Dendritic cell treated with granulocyte-macrophage colony-stimulating factor and Interleukin-4, amounts not matched to agents 40 ng/mL and 50 ng/mL, for 4 days (primary cell): ENCODE data around the gene IL1R1.

Experiments
- H3K27ac Mint-ChIP-seq: one replicate; pipeline ENCODE4 v1.8.0; 2022; ENCODE audit warnings: mild to moderate bottlenecking, mixed read lengths
- H3K27me3 Mint-ChIP-seq: one replicate; pipeline ENCODE4 v1.8.0; 2022; ENCODE audit warnings: mild to moderate bottlenecking, mixed read lengths
- H3K36me3 Mint-ChIP-seq: one replicate; pipeline ENCODE4 v1.8.0; 2022; ENCODE audit warnings: low read depth, mixed read lengths
- H3K4me1 Mint-ChIP-seq: one replicate; pipeline ENCODE4 v1.8.0; 2022; ENCODE audit warnings: low read depth, mixed read lengths
- H3K4me3 Mint-ChIP-seq: one replicate; pipeline ENCODE4 v1.8.0; 2022; ENCODE audit warnings: mild to moderate bottlenecking, moderate library complexity, mixed read lengths
- H3K9me3 Mint-ChIP-seq: one replicate; pipeline ENCODE4 v1.8.0; 2022; ENCODE audit warnings: mixed read lengths
- intact Hi-C: fragments of 100-400 bp; cut with micrococcal nuclease; formaldehyde crosslinking; loops from one replicate; pipeline ENCODE4 v1.15.0; 2022

The IL1R1 gene

DNA sequence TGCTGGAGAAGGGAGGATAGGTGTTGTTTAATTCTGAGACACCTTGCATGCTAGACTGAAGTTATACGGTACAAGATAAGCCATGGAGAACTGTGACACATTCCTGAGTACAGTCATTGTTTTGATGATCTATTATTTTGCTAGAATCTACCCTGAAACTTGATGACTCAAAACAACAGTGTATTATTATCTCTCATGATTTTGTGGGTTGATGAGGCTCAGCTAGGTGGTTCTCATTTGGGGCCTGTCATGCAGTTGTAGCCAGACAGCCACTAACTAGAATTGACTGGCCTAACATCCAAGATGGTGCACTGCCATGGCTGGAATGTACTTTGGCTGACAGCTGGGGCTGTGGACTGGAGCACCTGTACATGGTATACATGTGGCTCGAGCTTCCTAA lies 5.4 kb upstream of the IL1R1 start:
- H3K36me3 Mint-ChIP-seq: peaks cover 3% of the 10 kb centered on the region
- H3K27ac Mint-ChIP-seq: no peak overlapping the region
- intact Hi-C loops: no loop called here
- no peaks in the 10 kb centered on the region for H3K9me3 Mint-ChIP-seq
- no peak overlapping the region for H3K4me3 Mint-ChIP-seq
- H3K27me3 Mint-ChIP-seq: peaks cover 10% of the 10 kb centered on the region
- peaks cover 47% of the 10 kb centered on the region for H3K4me1 Mint-ChIP-seq

DNA sequence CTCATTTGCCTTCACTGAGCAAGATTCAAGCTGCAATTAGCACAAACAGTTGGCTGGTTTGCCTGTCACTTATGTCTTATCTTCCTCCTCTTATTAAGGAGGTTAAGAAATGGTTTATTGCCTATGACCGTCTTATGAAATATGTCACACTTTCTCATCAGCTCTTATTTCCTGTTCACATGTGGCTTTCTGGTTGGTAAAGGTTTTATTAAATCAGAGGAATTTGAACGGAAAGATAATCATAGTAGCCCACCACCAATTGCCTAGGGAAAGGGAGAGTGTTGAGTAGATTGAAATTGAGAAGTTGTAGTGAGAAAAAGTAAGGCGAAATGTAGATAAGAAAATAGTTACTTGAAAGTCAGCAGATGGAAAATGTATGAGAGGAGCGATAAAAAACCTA lies 4.2 kb upstream of the IL1R1 start:
- no peak overlapping the region for H3K4me3 Mint-ChIP-seq
- peaks cover 13% of the 10 kb centered on the region for H3K36me3 Mint-ChIP-seq
- intact Hi-C loops: no loop called here
- H3K27ac Mint-ChIP-seq: peak overlapping the region; percentile 18
- H3K4me1 Mint-ChIP-seq: peaks cover 50% of the 10 kb centered on the region
- H3K27me3 Mint-ChIP-seq: peaks cover 10% of the 10 kb centered on the region
- no peaks in the 10 kb centered on the region for H3K9me3 Mint-ChIP-seq

DNA sequence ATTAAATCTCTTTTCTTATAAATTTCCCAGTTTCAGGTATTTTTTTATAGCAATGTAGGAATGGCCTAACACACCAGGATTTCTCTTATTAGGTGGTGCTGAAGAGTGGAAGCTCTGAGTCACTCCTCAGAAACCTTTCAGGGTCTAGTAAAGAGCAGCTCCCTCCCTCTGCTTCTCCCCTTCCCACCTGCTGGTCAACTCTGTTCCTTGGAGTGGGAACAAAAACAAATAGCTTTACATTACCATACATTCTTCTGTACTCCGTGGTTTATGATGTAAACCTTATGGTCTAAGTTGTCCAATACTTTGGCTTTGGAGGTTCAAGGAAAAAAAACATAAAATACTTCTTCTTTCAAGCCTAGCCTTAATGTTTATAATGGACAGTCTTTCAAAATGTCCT lies 2.7 kb upstream of the IL1R1 start:
- no peak overlapping the region for H3K27ac Mint-ChIP-seq
- peaks cover 50% of the 10 kb centered on the region for H3K4me1 Mint-ChIP-seq
- intact Hi-C loops: loop anchor here (5.0 kb wide), 1 partner anchor 113 kb away; no protein-coding TSS in a partner anchor
- H3K4me3 Mint-ChIP-seq: no peak overlapping the region
- H3K9me3 Mint-ChIP-seq: peaks cover 5% of the 10 kb centered on the region
- peaks cover 6% of the 10 kb centered on the region for H3K27me3 Mint-ChIP-seq
- H3K36me3 Mint-ChIP-seq: peaks cover 29% of the 10 kb centered on the region

DNA sequence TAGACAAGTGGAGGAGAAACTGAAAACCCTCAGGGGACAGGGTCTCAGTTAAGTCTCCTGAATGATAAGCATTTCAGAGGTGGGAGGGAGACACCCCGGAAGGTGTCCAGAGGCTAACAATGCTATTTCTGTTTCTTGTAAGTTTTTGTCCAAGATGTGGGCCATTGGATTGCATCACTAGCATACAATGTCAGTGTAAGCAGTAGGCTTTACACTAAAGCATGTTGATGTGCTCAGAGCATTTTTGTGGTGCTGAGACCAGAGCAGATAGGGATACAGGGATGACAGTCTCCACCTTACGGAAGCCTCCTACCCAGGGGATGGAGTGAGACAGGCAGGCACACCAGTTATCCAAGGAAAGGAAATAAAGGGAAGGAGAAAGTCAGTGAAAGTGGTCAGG lies 2.2 kb upstream of the IL1R1 start:
- Mint-ChIP-seq H3K36me3 (peaks cover 34% of the 10 kb centered on the region), H3K9me3 (peaks cover 10% of the 10 kb centered on the region), H3K4me3 (no peak overlapping the region), H3K27ac (no peak overlapping the region), H3K4me1 (peaks cover 52% of the 10 kb centered on the region), H3K27me3 (peaks cover 6% of the 10 kb centered on the region)
- intact Hi-C loops: loop anchor here (5.0 kb wide), 1 partner anchor 113 kb away; no protein-coding TSS in a partner anchor

DNA sequence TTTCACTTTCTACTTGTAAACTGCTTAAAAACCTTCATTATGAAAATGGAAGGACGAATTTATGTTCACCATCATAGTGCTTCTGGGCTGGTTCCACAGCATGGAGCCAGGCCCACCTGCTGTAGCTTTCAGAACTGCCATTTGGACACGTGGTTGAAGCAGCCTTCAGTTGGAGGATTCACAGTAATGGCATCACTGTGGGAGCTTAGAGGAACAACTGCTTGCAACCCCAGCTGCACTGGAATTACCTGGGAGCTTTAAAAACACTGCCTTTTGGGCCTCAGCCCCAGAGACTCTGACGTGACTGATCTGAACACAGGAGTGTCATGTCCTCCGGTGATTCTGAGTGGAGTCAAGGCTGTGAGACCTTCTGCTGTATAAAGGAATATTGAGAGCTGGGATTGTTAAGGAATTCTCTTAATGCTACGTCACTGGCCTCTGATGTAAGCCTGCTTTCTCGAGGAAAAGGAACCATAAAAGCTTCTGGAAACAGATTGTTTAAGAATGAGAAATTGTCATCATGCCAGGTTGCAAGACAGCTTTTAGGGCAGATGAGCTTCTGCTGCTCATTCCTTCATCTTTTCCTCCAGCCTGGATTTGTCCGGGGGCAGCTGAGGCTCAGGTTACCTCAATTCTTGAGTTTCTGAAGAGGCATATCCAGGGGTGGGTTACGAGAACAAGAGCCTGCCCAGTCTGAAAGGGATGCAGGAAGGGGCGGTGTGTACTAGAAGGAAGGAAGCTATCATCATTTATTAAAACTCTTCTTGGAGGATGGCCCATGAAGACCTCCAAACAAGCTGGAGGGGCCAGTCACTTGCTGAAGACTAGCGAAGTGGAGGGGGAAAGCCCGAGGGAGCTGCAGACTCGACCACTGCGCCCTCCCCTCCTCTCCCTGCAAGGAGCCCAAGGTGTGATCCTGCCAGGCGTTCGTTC lies 1.3 kb upstream of the IL1R1 start:
- H3K9me3 Mint-ChIP-seq: peaks cover 19% of the 10 kb centered on the region
- peaks cover 57% of the 10 kb centered on the region for H3K4me1 Mint-ChIP-seq

DNA sequence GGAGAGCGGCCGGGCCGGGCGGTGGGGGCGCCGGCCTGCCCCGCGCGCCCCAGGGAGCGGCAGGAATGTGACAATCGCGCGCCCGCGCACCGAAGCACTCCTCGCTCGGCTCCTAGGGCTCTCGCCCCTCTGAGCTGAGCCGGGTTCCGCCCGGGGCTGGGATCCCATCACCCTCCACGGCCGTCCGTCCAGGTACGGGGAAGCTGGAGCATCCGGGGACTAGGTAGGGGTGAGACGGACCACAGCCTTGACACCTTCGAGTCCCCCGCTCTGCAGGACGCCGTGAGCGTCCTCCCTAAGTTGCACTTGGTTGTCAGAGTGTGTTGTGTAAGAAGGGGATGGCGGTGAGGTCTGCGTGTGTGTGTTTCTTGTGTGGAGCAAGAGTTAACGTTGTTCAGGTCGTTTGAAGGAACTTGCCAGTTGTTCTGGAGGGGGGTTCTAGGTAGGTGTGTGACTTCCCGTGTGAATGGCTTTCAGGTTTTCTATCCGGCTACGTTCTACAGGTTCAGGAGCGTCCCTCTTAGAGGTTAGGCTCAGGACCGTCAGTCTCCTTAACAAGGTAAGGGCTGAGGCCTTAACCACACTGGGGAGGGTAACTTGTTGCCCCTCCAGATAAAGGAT lies 393 bp downstream of the IL1R1 start:
- H3K36me3 Mint-ChIP-seq: peaks cover 59% of the 10 kb centered on the region

More for the DNA sequence above, 1.3 kb upstream of the IL1R1 start:
- H3K27ac Mint-ChIP-seq: peak overlapping the region; percentile 99
- intact Hi-C loops: loop anchor here (5.0 kb wide), 1 partner anchor 114 kb away; no protein-coding TSS in a partner anchor
- peaks cover 43% of the 10 kb centered on the region for H3K36me3 Mint-ChIP-seq
- H3K27me3 Mint-ChIP-seq: peaks cover 6% of the 10 kb centered on the region
- H3K4me3 Mint-ChIP-seq: peak overlapping the region; percentile 96

DNA sequence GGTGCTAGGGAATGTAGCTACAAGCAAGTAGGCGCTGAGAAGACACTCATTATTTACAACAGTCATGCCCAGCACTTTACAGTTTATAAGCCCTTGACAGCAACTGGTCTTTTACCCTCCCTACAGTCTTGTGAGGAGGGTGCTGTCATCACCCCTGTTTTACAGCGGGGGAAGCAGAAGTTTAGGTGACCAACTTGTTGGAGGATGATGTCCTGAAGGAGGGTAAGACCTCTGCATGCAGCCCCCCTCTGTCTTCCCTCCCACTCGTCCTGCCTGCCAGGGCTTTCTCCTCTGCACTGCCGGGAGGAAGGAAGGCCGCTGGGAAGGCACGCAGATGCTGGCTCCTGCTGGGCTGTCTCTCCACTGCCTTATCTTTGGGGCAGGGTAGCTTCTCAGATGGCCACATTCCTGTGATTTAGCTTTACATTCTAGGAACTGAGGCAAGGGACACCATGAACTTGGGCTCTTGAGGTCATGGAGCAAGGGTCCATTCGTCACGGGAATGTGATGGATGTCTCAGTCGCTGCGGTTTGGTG lies 972 bp downstream of the IL1R1 start:
- peak overlapping the region; percentile 96 for H3K4me3 Mint-ChIP-seq
- H3K9me3 Mint-ChIP-seq: peaks cover 42% of the 10 kb centered on the region
- peaks cover 51% of the 10 kb centered on the region for H3K4me1 Mint-ChIP-seq
- peaks cover 6% of the 10 kb centered on the region for H3K27me3 Mint-ChIP-seq
- H3K27ac Mint-ChIP-seq: peak overlapping the region; percentile 99
- H3K36me3 Mint-ChIP-seq: peaks cover 65% of the 10 kb centered on the region
- intact Hi-C loops: loop anchor here (2.0 to 5.0 kb wide), 2 partner anchors 61 to 116 kb away; no protein-coding TSS in a partner anchor

More for the DNA sequence above, 393 bp downstream of the IL1R1 start:
- peak overlapping the region; percentile 99 for H3K27ac Mint-ChIP-seq
- H3K9me3 Mint-ChIP-seq: peaks cover 36% of the 10 kb centered on the region
- H3K4me1 Mint-ChIP-seq: peaks cover 54% of the 10 kb centered on the region
- H3K27me3 Mint-ChIP-seq: peaks cover 6% of the 10 kb centered on the region
- intact Hi-C loops: loop anchor here (2.0 to 5.0 kb wide), 2 partner anchors 60 to 116 kb away; no protein-coding TSS in a partner anchor
- H3K4me3 Mint-ChIP-seq: peak overlapping the region; percentile 96

DNA sequence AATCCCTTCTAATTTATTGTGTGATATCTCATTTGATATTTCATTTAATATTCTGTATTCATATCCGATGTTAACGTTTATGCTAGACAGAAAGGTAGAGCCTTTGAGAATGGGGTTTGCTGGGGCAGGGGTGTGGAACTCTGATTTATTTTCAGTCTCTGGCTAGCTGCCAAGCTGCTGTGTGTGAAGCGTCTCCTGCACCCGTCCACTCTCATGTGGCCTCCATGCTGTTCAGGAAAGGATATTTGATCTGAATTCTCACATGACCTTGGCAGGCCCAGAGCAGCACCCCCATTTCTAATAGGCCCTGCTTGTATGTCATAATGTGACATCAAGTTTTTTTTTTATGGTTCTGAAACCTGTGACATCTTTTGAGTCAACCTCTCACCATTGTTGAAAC lies 1.6 kb downstream of the IL1R1 start:
- Mint-ChIP-seq H3K27ac (peak overlapping the region; percentile 99), H3K27me3 (peaks cover 6% of the 10 kb centered on the region), H3K4me3 (peak overlapping the region; percentile 96), H3K36me3 (peaks cover 71% of the 10 kb centered on the region), H3K4me1 (peaks cover 51% of the 10 kb centered on the region), H3K9me3 (peaks cover 48% of the 10 kb centered on the region)
- intact Hi-C loops: loop anchor here (5.0 kb wide), 1 partner anchor 117 kb away; no protein-coding TSS in a partner anchor

DNA sequence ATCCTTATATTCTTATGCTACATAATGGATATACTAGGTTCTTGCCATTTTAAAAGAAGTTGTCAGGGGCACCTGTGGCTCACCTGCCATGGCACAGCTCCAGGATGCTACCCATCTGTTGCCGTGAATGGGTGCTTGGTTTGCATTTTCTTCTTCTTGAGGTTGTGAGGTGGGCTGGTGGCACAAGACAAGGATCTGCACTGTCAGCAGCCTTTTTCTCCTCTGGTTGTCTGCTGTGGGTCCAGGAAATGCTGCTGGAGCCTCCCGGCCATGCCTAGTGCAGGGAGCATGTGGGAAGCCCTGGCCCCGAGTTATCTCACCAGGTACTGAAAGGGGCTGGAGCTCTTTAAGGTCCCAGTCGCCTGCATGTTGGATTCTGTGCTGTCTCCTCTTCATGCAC lies 2.6 kb downstream of the IL1R1 start:
- Mint-ChIP-seq H3K4me3 (no peak overlapping the region), H3K36me3 (peaks cover 81% of the 10 kb centered on the region), H3K27ac (no peak overlapping the region), H3K9me3 (peaks cover 56% of the 10 kb centered on the region), H3K27me3 (peaks cover 6% of the 10 kb centered on the region), H3K4me1 (peaks cover 59% of the 10 kb centered on the region)
- intact Hi-C loops: no loop called here

DNA sequence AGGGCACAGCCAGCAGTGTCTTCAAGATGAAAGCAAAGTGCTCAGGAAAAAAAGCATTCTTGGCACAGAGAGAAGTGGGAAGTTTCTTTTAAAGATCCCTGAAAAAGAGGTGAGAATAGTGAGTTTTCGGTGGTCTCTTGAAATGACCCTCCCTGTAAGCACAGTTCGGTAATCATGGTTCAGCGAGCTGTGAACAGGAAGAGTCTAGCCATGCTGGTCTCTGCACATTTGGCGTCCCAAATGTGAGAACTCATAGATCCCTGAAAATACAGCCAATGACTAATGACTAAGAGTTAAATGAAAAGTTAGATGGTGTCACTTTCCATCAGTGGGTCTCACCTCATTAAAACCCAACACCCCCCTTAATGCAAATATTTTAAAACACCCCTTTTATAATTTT lies 3.4 kb downstream of the IL1R1 start:
- H3K36me3 Mint-ChIP-seq: peaks cover 89% of the 10 kb centered on the region
- peaks cover 2% of the 10 kb centered on the region for H3K27me3 Mint-ChIP-seq
- no peak overlapping the region for H3K4me3 Mint-ChIP-seq
- no peak overlapping the region for H3K27ac Mint-ChIP-seq
- H3K9me3 Mint-ChIP-seq: peaks cover 60% of the 10 kb centered on the region
- intact Hi-C loops: no loop called here
- peaks cover 57% of the 10 kb centered on the region for H3K4me1 Mint-ChIP-seq

DNA sequence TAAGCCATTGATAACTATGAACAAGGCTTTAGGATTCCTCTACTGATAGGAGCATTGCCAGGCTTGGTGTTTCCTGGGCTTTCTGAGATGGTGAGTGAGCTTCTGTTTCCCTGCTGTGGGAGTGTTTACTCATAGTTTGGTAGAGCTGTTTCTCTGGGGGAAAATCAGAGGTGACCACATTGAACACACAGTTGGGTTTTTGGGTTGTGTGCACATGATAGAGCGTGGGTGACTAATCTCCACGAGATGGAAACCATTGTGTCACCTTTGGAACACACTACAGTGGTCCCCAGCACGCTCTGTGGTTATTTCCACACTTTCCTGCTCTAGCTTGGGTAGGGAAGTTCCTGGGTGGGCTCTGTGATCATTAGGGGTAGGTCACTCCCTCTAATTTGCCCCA lies 5.4 kb downstream of the IL1R1 start:
- Mint-ChIP-seq H3K27me3 (no peaks in the 10 kb centered on the region), H3K9me3 (peaks cover 78% of the 10 kb centered on the region), H3K27ac (no peak overlapping the region), H3K36me3 (peaks cover 99% of the 10 kb centered on the region), H3K4me1 (peaks cover 55% of the 10 kb centered on the region), H3K4me3 (no peak overlapping the region)
- intact Hi-C loops: no loop called here

DNA sequence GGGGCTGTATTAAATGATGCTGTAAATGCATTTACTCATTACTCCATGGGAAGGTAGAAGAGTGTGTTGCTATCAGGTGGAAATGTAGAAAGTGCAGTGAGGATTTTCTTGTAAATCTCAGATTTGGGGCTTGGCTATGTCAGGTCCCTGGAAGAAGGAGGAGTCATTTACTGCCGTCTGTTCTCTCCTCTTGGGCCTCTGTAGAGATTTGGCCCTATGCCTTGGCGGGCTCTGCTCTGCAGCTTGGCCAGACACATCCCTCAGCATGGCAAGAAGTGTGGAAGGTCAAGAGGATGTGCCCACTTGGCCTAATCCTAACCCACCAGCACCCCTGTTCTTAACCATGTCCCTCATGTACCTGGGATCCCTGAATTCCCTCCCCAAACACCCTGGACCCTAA lies 6.7 kb downstream of the IL1R1 start:
- Mint-ChIP-seq H3K27me3 (no peaks in the 10 kb centered on the region), H3K27ac (peak overlapping the region; percentile 49), H3K36me3 (peaks cover 99% of the 10 kb centered on the region), H3K4me1 (peaks cover 64% of the 10 kb centered on the region), H3K9me3 (peaks cover 89% of the 10 kb centered on the region), H3K4me3 (no peak overlapping the region)
- intact Hi-C loops: no loop called here

DNA sequence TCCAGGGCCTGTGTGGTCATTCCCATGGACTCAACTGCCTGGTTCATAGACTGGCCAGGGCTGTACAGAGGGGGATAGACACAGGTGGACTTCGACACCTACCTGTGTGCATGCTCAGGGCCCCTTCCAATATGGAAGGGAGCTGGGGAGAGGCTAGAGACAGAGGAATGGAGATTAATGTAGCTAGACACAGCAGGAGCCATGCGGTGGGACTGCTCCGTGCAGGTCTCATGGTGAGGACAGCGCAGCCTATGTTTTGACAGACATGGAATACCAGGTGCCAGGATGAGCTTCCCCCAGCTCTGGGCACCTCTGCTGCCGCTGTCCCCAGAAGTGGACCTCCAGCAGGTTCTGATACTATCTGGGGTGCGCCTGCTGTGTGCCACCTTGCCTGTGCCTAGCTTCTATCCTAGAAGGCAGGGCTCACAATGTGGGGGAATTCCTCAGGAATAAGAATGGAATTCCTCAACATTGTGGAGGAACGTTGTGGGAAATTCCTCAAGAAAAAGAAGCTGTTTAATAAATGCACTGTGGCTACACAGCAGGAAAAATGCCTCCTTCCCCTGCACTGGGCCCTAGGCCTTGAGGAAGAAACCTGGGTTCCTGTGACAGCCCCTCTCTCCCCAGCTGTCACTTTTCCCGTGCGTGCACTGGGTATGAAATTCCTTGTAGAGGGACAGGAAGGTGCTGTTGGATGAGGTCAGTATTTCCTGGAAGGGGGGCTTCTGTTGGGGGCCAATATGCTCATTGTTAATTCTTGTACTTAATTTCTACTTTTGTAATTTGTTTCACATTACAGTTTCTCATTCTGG lies 7.3 kb downstream of the IL1R1 start:
- Mint-ChIP-seq H3K9me3 (peaks cover 84% of the 10 kb centered on the region), H3K36me3 (peaks cover 99% of the 10 kb centered on the region), H3K27ac (no peak overlapping the region), H3K27me3 (no peaks in the 10 kb centered on the region), H3K4me1 (peaks cover 70% of the 10 kb centered on the region), H3K4me3 (no peak overlapping the region)
- intact Hi-C loops: no loop called here
